Stimulated activated CD4-positive, alpha-beta T cell treated with anti-CD3 and anti-CD28 coated beads, TNF-alpha, amount 100 ng/mL, for 1 hour (primary cell): ENCODE measurements around the gene TRMT2A.
"Not testable (repeated sequence)": the region's sequence is repeated elsewhere in the genome, so short reads cannot be mapped to it uniquely, and the experiment has no call there.

Source experiments
- DNase-seq, 3 donors: peaks; one replicate each; pipeline ENCODE4 v3.0.0-alpha.2; 2020; ENCODE audit warnings: low read depth in 3 of 3, low spot score in 1 of 3

The TRMT2A gene

GRCh38 chr22:20116951-20117632 is at the start of gene TRMT2A:
TRMT2A (minus strand) TSS chr22:20117226; CDS start chr22:20116906, 320 bp downstream.
- peak; percentile 91 to 94 (median 93) for DNase-seq

GRCh38 chr22:20166703-20167102 is 49.7 kb upstream of the TRMT2A start:
- no peak for DNase-seq

- no peak for DNase-seq
These were observed 48.9 kb upstream of the TRMT2A start for GRCh38 chr22:20165913-20166312.

GRCh38 chr22:20165421-20165820 is 48.4 kb upstream of the TRMT2A start:
- DNase-seq = no peak

GRCh38 chr22:20164863-20165262 is 47.8 kb upstream of the TRMT2A start:
- no peak for DNase-seq

- DNase-seq = no peak
These were observed 43.0 kb upstream of the TRMT2A start for GRCh38 chr22:20160041-20160440.

- not testable (repeated sequence) for DNase-seq
These were observed 42.5 kb upstream of the TRMT2A start for GRCh38 chr22:20159531-20159930.

GRCh38 chr22:20159076-20159475 is 42.0 kb upstream of the TRMT2A start:
- no peak for DNase-seq

- DNase-seq = no peak
These were observed 41.5 kb upstream of the TRMT2A start for GRCh38 chr22:20158391-20159036.

- DNase-seq = no peak
These were observed 40.6 kb upstream of the TRMT2A start for GRCh38 chr22:20157430-20158183.

- DNase-seq = peak; percentile 64 to 95 (median 81)
These were observed 39.8 kb upstream of the TRMT2A start for GRCh38 chr22:20156611-20157429.

GRCh38 chr22:20156042-20156389 is 39.0 kb upstream of the TRMT2A start:
- no peak for DNase-seq

- DNase-seq = no peak
These were observed 38.5 kb upstream of the TRMT2A start for GRCh38 chr22:20155330-20156041.

GRCh38 chr22:20154602-20155187 is 37.7 kb upstream of the TRMT2A start:
- no peak for DNase-seq

GRCh38 chr22:20153945-20154344 is 36.9 kb upstream of the TRMT2A start:
- no peak for DNase-seq

GRCh38 chr22:20152464-20152890 is 35.5 kb upstream of the TRMT2A start:
- DNase-seq = no peak

GRCh38 chr22:20151276-20151588 is 34.2 kb upstream of the TRMT2A start:
- no peak for DNase-seq

- DNase-seq = no peak
These were observed 33.6 kb upstream of the TRMT2A start, which contains the start of gene CCDC188 for GRCh38 chr22:20150381-20151275. CCDC188 (minus strand) TSS chr22:20151055; CDS start chr22:20150986, 69 bp downstream.
